HUDEP-2 (cell line): ENCODE measurements around the gene DUSP23.
A peak's percentile ranks its signal among the peaks of the same experiment; 100 is the strongest.

Experiments
- DNase-seq, 76 experiments: peaks; one replicate each; lab custom pipeline; 2025; ENCODE audit not compliant: unreplicated experiment in 76 of 76; lab: John Stamatoyannopoulos, UW

The DUSP23 gene

DNA sequence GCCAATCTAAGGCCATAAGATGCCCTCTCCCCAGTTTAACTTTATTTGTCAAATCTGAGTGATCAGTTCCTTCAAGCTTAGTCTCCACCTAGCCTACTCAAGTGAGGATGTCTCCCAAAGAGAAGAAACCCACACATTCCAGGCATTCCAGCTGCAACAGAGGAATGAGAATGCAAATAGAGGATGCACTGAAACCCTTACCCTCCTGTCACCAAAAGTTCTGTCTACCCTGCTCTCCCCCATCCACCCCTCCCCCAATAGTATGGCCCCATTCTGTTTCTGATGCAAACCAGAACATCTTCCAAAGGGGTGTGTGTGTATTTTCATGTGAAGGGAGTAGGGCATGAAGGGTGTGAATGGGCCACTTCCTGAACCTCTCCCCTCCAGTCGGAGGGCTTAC lies 3.0 kb downstream of the DUSP23 start:
- DNase-seq, result no peak

DNA sequence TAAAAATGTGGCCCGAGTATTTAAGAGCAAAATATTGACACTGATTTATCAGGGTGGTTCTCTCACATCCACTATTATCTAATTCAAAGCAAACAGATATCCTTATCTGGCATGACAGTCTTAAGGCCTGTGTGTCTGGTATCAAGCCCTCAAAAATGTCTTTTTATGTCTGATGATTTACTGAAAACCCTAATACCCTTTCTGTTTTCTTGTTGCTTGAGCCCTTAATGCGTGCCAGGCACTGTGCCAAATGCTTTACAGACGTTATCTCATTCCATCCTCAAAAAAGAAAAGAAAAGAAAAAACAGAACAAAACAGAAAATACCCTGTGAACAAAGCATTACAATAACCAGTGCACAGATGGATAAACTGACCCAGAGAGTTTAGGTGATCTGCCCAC lies 5.7 kb downstream of the DUSP23 start:
- DNase-seq, result no peak

GRCh38 chr1:159786966-159787365 lies 6.2 kb downstream of the DUSP23 start:
- no peak for DNase-seq

DNA sequence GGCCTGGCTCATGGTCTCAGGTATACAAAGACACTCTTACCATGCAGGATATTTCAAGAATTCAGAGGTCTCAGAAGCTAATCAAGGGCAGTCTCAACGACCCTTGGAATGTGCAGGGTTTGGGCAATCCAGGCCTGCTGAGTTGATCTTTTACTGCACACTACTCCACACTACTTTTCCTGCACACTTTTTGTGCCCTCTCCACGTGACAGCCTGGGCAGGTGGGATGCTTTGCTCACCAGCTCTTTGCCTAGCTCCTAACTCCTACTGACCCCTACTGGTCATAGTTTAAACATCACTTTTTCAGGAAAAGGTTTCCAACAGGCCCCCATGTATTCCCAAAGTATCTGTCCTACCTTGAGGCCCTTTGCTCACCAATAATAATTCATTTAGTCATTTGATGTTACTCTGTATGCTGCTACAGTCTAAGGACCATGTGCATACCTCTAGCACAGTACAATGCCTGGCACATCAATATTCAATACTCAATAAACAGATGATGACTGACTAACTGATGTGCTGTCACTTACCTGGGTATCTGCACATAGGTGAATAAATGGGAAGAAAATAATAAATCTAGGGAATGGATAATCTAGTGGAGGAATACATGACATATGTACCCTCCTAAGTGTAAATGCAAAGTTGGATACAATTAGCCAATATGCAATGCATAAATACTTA lies 9.6 kb downstream of the DUSP23 start:
- peak in 5 of 76 experiments; percentile 2 to 29 (median 9) for DNase-seq

DNA sequence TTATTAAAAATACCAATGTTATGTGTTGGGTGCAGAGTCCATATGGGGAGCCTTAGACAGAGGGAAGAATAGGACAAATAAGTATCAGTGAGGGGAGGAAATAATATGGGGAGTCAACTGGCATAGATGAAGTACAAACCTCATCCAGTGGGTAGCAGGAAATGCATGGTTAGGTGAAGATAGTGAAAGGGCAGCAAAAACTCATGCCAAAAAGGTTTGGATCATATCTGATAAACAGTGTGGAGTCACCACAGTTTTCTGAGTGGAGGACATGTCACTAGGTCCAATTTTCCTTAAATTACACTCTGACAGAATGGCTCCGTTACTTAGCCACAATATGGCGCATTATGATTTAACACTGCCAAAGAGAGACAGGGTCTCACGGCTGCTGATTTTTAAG lies 10.3 kb downstream of the DUSP23 start:
- no peak for DNase-seq

DNA sequence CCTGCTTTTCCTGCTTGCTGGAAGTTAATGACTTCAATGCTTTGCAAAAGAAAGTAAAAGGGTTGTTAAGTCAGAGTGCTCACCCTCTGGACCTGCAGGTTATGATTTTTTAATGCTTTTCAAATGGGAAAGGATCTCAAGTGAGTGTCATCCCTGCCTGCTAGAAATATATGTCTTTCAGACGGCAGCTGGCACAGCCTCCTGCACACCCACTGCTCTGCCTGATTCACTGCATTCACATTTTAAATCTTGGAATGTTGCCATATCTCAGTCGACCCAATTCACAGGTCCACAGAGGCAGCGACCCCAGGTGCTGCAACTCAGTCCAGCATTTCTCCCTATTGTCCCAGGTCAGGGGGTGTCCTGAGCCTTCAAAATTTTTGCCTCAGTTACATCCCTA lies 10.7 kb downstream of the DUSP23 start:
- no peak for DNase-seq

DNA sequence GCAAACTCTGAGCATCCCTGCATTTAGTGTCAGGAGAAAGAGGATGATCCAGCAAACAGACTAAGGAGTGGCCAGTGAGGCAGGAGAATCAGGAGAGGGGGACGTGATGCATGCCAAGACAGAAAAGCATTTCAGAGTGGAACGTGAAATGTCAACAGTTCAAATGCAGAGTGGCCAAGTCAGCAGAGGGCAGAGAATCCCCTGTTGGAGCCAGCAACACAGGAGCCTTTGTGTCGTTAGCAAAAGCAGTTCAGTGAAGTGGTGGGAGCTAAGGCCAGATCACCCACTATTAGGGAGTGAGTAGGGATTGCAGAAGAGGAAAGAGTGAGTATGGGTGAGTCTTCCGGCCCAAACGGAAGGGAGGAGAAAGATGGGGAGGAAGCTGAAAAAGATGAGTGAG lies 14.8 kb downstream of the DUSP23 start:
- no peak for DNase-seq

DNA sequence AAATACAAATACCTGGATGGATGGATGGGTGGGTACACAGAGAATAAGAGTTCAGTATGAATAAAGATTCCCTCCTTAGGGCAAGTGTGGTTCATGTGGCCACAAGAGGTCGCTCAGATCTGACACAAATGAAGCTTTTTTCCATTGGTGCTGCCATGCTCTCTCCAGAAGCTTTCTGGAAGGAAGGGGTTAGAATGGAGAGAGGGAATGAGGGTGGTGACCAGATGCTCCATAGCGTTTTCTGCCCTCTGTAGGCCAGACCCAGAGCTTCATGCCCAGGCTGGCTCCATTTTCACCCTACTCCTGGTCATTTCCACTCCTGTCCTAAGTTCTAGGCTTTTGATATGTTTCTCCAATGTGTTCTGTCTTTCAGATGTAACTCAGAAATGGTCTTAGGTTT lies 18.1 kb downstream of the DUSP23 start:
- DNase-seq, result peak in 29 of 76 experiments; percentile 2 to 56 (median 25)

DNA sequence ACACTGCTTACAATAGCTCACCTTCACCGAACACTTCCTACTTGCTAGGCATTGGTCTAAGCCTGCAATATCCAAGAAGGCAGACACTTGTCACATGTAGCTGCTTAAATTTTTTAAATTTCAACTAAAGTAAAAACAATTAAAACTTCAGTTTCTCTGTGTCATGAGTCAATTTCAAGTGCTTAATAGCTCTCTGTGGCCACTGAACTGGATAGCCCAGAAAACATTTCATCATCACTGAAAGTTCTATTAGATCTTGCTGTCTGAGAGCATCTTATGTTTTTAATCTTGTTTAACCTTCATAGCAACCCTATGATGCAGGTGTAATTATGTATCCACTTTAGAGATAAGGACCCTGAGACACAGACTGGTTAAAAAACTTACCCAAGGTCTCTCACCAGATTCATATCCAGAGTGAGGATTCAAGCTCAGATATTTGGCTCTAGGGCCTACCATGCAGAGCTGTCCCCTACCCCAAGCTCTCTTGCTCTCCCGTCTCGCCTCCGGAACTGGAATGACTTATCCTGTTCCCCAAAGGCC lies 18.8 kb downstream of the DUSP23 start:
- no peak for DNase-seq

DNA sequence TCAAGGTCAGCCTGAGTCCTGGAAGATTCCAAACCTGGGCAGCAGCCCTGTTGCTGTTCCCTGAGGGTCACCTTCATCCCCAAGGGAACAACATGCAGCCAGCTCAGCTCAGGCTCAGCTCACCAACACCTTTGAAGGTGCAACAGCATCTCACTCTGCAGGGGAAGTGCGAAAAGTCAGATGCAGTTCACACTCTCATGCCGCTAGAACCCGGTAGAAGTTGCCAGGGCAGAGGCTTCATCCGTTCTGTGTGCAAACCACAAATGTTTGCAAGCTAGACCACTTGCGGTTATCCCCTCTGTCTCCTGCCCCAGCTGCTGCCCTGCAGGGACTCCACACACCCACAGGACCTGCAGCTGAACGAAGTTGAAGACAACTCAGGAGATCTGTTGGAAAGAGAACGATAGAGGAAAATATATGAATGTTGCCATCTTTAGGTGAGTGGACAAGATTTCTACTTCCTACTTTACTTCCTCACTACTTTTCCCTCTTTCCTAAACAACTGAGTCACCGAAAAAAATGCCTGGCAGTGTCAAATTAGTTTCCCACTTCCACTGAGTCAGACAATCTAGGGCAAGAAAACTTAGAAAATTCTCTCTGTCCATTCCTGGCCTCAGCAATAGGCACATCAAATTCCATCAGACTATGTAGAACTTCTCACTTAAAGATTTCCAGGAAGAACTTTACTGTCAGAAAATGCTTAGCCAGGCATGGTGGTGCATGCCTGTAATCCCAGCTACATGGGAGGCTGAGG lies 19.6 kb downstream of the DUSP23 start:
- no peak for DNase-seq

DNA sequence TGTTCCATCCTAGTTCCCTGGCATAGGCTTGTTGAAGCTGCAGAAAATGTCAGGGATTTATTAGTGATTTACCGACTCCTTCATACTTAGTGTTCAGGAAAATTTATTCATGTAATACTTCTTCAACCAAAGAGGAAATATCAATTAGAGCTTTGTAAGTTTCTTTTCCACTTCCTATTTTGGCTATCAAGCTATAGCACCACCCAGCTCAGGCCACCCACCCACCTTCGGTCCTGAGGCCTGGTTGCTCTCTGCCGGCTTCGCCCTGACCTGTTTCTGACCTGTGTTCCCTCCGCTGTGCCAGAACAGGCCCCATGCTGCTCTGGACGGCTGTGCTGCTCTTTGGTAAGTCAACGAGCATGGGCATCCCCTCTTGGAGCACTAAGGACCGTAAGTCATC lies 21.3 kb downstream of the DUSP23 start, which contains the start of gene FCRL6:
Gene FCRL6, plus strand, starts transcription at position 250 of the 400 bp plus-strand sequence. Its CDS starts 65 bp downstream, at position 315.
- DNase-seq, result no peak

- DNase-seq, result no peak
Observed at GRCh38 chr1:159803956-159804689, 23.4 kb downstream of the DUSP23 start.

- no peak for DNase-seq
Observed at GRCh38 chr1:159804924-159805323, 24.2 kb downstream of the DUSP23 start.

DNA sequence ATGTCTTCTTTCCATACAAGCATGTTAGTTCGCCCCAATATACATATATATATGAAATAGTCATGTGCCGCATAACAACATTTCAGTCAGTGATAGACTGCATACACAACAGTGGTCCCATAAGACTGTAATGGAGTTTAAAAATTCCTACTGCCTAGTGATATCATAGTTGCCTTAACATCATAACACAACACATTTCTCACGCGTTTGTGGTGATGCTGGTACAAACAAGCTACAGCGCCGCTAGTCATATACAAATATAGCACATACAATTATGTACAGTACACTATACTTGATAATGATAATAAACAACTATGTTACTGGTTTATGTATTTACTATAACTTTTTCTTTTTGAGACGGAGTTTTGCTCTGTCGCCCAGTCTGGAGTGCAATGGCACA lies 35.2 kb downstream of the DUSP23 start:
- DNase-seq, result no peak

DNA sequence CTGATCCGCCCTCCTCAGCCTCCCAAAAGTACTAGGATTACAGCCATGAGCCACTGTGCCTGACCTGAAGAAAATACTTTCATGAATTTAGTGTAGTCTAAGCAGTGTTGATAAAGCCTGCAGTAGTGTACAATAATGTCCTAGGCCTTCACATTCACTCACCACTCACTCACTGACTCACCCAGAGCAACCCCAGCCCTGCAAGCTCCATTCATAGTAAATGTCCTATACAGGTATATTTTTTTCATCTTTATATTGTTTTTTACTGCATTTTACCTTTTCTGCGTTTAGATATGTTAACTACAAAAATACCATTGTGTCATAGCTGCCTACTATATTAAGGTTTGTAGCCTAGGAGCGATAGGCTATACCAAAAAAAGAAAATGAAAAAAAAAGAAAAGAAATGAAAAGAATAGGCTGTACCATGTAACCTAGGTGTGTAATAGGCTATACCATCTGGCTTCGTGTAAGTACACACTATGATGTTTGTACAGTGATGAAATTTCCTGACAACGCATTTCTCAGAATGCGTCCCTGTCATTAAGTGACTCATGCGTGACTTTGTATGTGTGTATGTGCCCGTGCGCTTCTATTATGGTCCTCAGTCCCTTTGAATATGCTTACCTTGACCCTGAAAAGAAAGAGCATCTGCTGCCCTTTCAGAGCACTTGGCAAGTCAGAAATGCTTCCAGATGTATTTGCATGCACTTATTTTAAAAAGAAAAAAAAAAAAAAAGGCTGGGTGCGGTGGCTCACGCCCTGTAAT lies 36.7 kb downstream of the DUSP23 start:
- DNase-seq, result no peak

GRCh38 chr1:159821171-159821867 lies 40.6 kb downstream of the DUSP23 start:
- DNase-seq, result no peak

DNA sequence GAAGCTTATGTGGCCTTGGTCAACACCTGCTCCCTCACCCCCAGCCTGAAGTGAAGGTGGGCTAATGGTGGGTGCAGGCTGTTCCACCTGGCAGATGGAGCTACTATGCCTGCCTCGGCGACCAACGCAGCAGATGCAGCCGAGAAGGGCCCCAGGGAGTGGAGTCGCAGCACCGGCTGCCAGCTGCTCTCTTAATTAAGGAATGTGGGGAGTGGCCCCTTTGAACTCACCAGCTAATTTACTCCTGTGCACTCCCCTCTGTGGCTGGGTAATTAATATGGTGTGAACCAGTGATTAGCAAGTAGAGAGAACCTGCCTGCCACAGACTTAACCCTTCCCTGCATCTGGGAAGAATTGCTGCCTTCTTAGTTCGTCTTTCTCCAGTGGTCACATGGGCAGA lies 42.6 kb downstream of the DUSP23 start:
- DNase-seq, result no peak

DNA sequence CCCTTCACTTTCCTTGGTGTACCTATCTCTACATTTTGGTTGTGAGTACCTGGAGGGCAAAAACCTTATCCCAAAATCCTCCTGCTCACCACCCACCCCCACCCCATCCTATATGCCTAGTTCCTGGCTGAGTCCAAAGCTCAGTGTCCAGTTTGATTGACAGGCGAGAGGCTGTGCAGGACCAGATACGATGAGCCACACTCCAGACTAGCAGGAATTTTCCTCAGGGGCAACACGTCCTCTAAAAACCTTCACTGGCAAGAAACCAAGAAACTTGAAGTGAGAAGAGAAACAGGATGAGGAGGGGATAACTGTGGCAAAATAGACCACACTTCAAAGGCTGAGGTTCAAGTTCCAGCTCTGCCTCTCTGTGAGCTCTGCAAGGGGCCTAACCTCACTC lies 44.8 kb downstream of the DUSP23 start:
- no peak for DNase-seq

DNA sequence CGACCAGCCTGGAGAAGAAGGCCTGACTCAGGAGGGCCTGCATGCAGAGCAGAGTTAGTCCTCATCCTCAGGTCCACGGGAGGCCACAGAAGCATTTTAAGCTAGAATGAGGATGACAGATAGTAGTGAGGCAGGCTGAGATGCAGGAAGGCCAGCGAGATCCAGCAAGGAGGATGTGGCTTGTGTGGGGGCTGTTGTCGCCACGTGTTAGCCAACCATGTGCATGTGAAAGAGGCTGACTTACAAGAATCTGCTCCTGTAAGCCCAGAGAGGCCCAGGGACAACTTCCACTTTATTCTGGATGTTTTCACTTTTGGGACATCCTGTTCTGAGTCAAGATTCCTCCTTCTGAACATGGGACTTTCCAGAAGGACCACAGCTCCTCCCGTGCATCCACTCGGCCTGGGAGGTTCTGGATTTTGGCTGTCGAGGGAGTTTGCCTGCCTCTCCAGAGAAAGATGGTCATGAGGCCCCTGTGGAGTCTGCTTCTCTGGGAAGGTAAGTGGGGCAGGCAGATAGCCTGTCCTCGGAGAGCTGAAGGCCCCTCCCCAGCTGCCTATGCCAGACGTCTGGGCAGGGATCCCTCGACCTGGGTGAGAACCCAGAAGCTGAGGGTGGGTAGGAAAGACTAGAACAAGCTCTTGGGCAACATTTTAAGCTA lies 45.8 kb downstream of the DUSP23 start, which contains the start of gene SLAMF8:
Gene SLAMF8, plus strand, starts transcription at position 433 of the 661 bp plus-strand sequence. Its CDS starts 26 bp downstream, at position 459.
- DNase-seq, result no peak
